ENCODE data around the gene TNMD. TPM values are rescaled to one million over a fixed set of nuclear protein-coding genes. Genes with fewer than 3 reads are reported as not detected.
A peak's percentile ranks its signal among the peaks of the same experiment; 100 is the strongest.

Gene TNMD
- total RNA-seq, 4 donors from 2014 or later, result 0.84 to 1.8 (median 0.99) TPM

DNA sequence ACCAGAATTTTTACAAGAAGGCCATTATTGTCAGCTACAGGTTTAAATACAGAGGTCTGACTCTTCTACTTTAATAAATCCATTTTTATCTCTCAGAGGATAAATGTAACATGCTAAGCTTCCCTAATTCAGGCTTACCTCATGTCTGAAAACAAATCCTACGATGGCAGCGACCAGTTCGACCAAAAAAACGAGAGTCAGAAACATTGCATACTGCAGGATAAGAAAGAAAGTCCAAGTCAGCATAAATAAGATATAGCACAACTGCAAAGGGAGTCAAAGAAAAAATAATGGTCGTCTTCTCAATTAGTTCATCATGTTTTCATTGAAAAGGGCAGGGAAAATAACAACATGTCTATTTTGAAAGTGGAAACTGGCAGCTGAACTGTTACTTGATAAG lies 50.3 kb downstream of the TNMD start:
- WGBS, 2 donors, result 68 to 87% methylated on average over 5 of the region's 5 CpGs
- no peak overlapping the region for H3K4me3 ChIP-seq (ENCODE audit: low read depth, poor library complexity, severe bottlenecking)
- intact Hi-C loops (cut with DNase I; ENCODE audit: low total_unique reads), result no loop called here
- DNase-seq (ENCODE audit: low spot score in 2 of 2), result no peak
- TF ChIP-seq POLR2A (IDR thresholded peaks at IDR 0.05), result no peak
- TF ChIP-seq, protein P1, sequence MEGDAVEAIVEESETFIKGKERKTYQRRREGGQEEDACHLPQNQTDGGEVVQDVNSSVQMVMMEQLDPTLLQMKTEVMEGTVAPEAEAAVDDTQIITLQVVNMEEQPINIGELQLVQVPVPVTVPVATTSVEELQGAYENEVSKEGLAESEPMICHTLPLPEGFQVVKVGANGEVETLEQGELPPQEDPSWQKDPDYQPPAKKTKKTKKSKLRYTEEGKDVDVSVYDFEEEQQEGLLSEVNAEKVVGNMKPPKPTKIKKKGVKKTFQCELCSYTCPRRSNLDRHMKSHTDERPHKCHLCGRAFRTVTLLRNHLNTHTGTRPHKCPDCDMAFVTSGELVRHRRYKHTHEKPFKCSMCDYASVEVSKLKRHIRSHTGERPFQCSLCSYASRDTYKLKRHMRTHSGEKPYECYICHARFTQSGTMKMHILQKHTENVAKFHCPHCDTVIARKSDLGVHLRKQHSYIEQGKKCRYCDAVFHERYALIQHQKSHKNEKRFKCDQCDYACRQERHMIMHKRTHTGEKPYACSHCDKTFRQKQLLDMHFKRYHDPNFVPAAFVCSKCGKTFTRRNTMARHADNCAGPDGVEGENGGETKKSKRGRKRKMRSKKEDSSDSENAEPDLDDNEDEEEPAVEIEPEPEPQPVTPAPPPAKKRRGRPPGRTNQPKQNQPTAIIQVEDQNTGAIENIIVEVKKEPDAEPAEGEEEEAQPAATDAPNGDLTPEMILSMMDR (IDR thresholded peaks at IDR 0.05), result no peak

DNA sequence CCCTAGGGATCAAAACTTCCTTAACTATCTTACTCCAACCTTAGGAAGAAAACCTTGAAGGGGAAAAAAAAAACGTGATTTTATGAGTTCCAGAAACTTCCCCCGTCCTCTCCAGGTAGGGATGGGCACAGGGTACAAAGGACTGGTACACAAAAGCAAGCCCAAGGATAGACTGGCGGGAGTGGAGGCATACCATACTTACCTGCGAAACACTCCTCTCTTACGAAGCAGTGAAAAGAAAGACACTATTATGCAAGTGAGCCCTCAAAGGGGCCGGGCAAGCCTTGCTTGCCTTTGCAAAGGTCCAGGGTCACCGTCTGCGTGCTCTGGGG lies 51.2 kb downstream of the TNMD start:
- DNase-seq (ENCODE audit: low spot score in 2 of 2), result no peak
- TF ChIP-seq, protein P1 (IDR thresholded peaks at IDR 0.05), result no peak
- no peak for TF ChIP-seq POLR2A (IDR thresholded peaks at IDR 0.05)
- intact Hi-C loops (cut with DNase I; ENCODE audit: low total_unique reads), result no loop called here
- WGBS, 2 donors, result 12 to 40% methylated on average over 5 of the region's 8 CpGs
- no peak overlapping the region for H3K4me3 ChIP-seq (ENCODE audit: low read depth, poor library complexity, severe bottlenecking)

DNA sequence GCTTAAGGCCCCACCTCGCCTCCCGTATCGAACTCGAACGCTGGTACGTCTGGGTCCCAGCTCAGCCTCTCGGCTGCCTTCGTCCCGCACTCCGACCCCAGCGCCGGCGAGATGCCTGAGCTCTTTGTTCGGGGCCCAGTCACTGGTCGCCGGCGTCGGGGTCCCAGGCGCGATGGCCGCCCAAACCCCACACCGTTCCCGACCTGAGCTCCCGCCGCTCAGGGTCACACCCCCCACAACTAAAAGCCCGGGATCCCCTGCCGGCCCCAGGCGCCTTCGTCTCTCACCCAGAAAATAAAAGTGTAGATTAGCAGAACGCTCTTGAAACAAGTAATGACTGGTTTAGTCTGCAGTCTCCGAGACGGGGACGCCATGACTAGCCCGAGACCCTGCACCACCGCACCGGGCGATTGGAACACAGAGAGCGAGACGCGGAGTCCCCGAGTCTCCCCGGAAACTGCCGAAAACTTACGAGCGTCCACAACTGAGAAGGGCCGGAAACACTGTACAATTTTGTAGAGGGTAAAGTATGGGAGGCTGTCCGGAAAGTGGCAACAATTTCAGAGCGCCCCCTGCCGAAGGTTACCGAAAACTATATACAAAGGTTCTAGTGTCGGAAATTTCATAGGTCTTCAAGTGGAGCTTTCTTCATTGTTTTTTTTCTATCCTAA lies 51.7 kb downstream of the TNMD start, which contains the start of gene TSPAN6:
TSPAN6 (minus strand) TSS at position 486 of the 671 bp plus-strand sequence; CDS start at position 374, 112 bp downstream.
- peak; percentile 69 to 93 for DNase-seq (ENCODE audit: low spot score in 2 of 2)
- intact Hi-C loops (cut with DNase I; ENCODE audit: low total_unique reads), result no loop called here
- peak within 1 kb of the TSS; percentile 25 for H3K4me3 ChIP-seq (ENCODE audit: low read depth, poor library complexity, severe bottlenecking)
- 13 to 29% methylated on average over 31 to 35 of the region's 51 CpGs for WGBS, 2 donors
- TF ChIP-seq, protein P1 (IDR thresholded peaks at IDR 0.05), result no peak
- TF ChIP-seq POLR2A (IDR thresholded peaks at IDR 0.05), result no peak

DNA sequence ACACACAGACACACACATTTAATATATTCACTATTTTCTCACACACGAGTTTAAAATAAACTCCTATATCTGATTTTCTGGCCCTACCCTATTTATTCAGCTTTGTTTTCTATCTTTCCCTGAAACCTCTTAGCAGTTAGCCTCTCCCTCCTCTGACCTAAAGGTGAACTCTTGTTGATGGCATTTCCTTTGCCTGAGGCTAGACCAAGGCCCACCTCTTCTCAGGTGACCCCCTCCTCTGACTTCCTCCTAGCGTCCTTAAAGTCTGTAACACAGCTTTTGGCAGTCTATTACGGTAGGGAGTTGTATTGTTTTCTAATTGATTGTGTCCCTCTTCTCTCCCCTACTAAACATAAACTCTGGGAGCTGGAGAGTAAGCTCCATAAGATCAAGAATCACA lies 57.6 kb downstream of the TNMD start:
- TF ChIP-seq, protein P1 (IDR thresholded peaks at IDR 0.05), result no peak
- TF ChIP-seq POLR2A (IDR thresholded peaks at IDR 0.05), result no peak
- no peak overlapping the region for H3K4me3 ChIP-seq (ENCODE audit: low read depth, poor library complexity, severe bottlenecking)
- 52 to 57% methylated on average over 3 of the region's 3 CpGs for WGBS, 2 donors
- intact Hi-C loops (cut with DNase I; ENCODE audit: low total_unique reads), result no loop called here
- no peak for DNase-seq (ENCODE audit: low spot score in 2 of 2)

DNA sequence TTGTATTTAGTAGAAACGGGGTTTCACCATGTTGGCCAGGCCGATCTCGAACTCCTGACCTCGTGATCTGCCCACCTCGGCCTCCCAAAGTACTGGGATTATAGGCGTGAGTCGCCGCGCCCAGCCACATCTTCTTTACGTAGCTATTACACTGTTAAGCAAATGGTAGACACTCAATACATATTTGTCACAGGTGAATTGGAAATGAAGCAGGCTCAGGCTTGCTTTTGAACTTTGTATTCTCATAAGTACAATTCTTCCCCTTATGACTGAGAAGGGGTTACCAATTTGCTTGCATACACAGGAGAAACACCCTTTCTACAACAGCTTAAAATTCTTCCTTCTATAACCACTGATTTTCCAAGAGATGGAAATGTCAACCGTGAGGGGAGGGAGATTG lies 58.5 kb downstream of the TNMD start:
- intact Hi-C loops (cut with DNase I; ENCODE audit: low total_unique reads), result no loop called here
- no peak for TF ChIP-seq POLR2A (IDR thresholded peaks at IDR 0.05)
- TF ChIP-seq, protein P1 (IDR thresholded peaks at IDR 0.05), result no peak
- 80 to 90% methylated on average over 11 of the region's 11 CpGs for WGBS, 2 donors
- H3K4me3 ChIP-seq (ENCODE audit: low read depth, poor library complexity, severe bottlenecking), result no peak overlapping the region
- DNase-seq (ENCODE audit: low spot score in 2 of 2), result no peak
